Activated naive CD4-positive, alpha-beta T cell treated with anti-CD3 and anti-CD28 coated beads, Interleukin-2, amount 50 U/mL, for 24 hours (primary cell): ENCODE results near the gene CBFB.
A peak's percentile ranks its signal among the peaks of the same experiment; 100 is the strongest.

Experiments used
- H3K27ac Mint-ChIP-seq: one replicate; pipeline ENCODE4 v1.8.0; 2021; ENCODE audit warnings: mild to moderate bottlenecking, mixed read lengths
- H3K27me3 Mint-ChIP-seq: one replicate; pipeline ENCODE4 v1.8.0; 2021; ENCODE audit warnings: mixed read lengths
- H3K36me3 Mint-ChIP-seq: one replicate; pipeline ENCODE4 v1.8.0; 2021; ENCODE audit warnings: mixed read lengths
- H3K4me1 Mint-ChIP-seq: one replicate; pipeline ENCODE4 v1.8.0; 2021; ENCODE audit warnings: mixed read lengths
- H3K4me3 Mint-ChIP-seq: one replicate; pipeline ENCODE4 v1.8.0; 2021; ENCODE audit warnings: mild to moderate bottlenecking, mixed read lengths
- H3K9me3 Mint-ChIP-seq: one replicate; pipeline ENCODE4 v1.8.0; 2021; ENCODE audit warnings: mixed read lengths

CBFB gene

GRCh38 chr16:67146523-67147357, 117.8 kb downstream of the CBFB start:
- H3K4me1 Mint-ChIP-seq: peaks cover 3% of the 10 kb centered on the region
- peaks cover 1% of the 10 kb centered on the region for H3K27me3 Mint-ChIP-seq
- H3K4me3 Mint-ChIP-seq: no peak overlapping the region
- H3K36me3 Mint-ChIP-seq: peaks cover 28% of the 10 kb centered on the region
- no peaks in the 10 kb centered on the region for H3K9me3 Mint-ChIP-seq
- no peak overlapping the region for H3K27ac Mint-ChIP-seq

- H3K27me3 Mint-ChIP-seq: peaks cover 1% of the 10 kb centered on the region
- H3K36me3 Mint-ChIP-seq: peaks cover 25% of the 10 kb centered on the region
- H3K4me3 Mint-ChIP-seq: no peak overlapping the region
- peaks cover 3% of the 10 kb centered on the region for H3K4me1 Mint-ChIP-seq
- H3K27ac Mint-ChIP-seq: peak overlapping the region; percentile 25
- H3K9me3 Mint-ChIP-seq: no peaks in the 10 kb centered on the region
Measured at GRCh38 chr16:67147437-67148140, 118.6 kb downstream of the CBFB start.

- Mint-ChIP-seq H3K27ac (no peak overlapping the region), H3K4me1 (peaks cover 3% of the 10 kb centered on the region), H3K27me3 (peaks cover 1% of the 10 kb centered on the region), H3K9me3 (no peaks in the 10 kb centered on the region), H3K4me3 (no peak overlapping the region), H3K36me3 (peaks cover 21% of the 10 kb centered on the region)
Measured at GRCh38 chr16:67148221-67148620, 119.3 kb downstream of the CBFB start.

DNA sequence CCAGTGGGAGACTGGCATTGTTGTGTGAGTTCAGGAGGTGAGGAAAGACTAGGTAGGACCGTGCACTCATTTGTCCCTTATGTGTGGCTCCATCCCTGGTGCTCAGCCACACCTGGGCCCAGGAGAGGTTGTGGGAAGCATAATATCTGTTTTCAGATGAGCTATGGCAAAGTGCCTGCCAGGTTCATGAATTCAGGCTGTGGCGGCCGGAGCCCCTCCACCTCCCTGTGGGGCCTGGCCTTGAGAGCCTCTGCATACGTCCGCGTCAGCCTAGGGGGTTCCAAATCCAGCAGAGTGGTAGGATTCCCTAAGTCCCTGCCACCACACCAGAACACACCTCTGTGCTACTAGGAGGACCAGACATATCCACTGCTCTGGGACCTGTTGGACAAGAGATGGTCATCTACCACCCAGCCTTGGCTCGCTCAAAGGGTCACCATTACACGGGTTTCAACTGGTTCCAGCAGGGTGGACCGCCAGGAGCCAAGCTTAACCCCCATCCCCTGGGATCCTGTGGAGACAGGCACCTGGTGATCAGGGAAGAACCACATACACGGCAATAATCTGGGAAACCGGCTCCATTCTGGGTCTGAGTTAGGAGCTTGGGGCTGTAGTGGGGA, 119.8 kb downstream of the CBFB start:
- H3K27me3 Mint-ChIP-seq: peaks cover 1% of the 10 kb centered on the region
- H3K36me3 Mint-ChIP-seq: peaks cover 19% of the 10 kb centered on the region
- H3K27ac Mint-ChIP-seq: no peak overlapping the region
- peak overlapping the region; percentile 54 for H3K4me3 Mint-ChIP-seq
- peaks cover 3% of the 10 kb centered on the region for H3K4me1 Mint-ChIP-seq
- H3K9me3 Mint-ChIP-seq: no peaks in the 10 kb centered on the region

DNA sequence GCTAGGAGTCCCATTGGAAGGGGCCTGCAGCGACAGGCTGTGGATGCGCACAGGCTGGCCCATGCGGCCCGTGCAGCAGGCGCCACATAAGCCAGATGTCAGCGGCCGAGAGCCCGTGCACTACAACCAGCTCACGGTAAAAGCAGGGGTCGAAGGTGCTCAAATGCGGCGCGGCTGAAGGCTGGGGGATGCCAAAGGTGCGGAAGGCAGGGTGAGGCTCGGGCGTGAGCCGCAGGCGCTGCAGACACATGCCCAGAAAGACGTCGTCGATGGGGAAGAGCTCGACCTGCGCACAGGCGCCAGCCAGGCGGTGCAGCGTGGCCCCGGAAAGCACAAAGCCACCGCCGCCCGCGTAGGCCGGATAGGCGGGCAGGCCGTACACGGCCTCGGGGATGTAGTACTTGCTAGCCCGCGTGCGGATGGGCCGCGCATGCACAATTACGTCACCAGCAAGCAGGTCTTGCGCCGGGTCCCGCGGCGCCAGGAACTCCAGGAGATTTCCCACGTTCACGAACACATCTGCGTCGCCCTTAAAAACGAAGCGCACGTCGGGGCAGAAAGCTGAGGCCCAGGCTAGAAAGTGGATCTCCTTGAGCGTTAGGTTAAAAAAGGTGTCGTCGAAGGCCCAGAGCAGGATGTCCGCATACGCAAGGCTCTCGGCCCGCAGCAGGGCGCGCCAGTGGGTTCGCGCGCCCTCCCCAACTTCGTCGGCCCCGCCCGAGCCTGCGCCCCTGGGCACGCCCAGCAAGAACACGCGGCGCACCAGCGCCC, 120.5 kb downstream of the CBFB start:
- Mint-ChIP-seq H3K27ac (no peak overlapping the region), H3K27me3 (peaks cover 1% of the 10 kb centered on the region), H3K4me3 (peak overlapping the region; percentile 54), H3K9me3 (no peaks in the 10 kb centered on the region), H3K4me1 (peaks cover 3% of the 10 kb centered on the region), H3K36me3 (peaks cover 19% of the 10 kb centered on the region)

GRCh38 chr16:67150047-67150832, 121.3 kb downstream of the CBFB start:
- H3K9me3 Mint-ChIP-seq: no peaks in the 10 kb centered on the region
- H3K4me1 Mint-ChIP-seq: peaks cover 5% of the 10 kb centered on the region
- H3K27ac Mint-ChIP-seq: no peak overlapping the region
- peaks cover 14% of the 10 kb centered on the region for H3K36me3 Mint-ChIP-seq
- no peak overlapping the region for H3K4me3 Mint-ChIP-seq
- peaks cover 1% of the 10 kb centered on the region for H3K27me3 Mint-ChIP-seq
